Neural cell (in vitro differentiated cells): Measurements from ENCODE around the gene EVX1.

ENCODE experiments used
- REST ChIP-seq: IDR thresholded peaks from 2 replicates; pipeline ENCODE4 v1.6.1; 2012; ENCODE audit warnings: borderline replicate concordance
- TF ChIP-seq, protein P1 (sequence below): fragments of 450-650 bp; IDR thresholded peaks from 2 replicates; pipeline ENCODE4 v1.5.1; 2014; ENCODE audit warnings: antibody characterized with exemption, mild to moderate bottlenecking, moderate library complexity; ENCODE audit not compliant: poor library complexity, severe bottlenecking

DNA sequence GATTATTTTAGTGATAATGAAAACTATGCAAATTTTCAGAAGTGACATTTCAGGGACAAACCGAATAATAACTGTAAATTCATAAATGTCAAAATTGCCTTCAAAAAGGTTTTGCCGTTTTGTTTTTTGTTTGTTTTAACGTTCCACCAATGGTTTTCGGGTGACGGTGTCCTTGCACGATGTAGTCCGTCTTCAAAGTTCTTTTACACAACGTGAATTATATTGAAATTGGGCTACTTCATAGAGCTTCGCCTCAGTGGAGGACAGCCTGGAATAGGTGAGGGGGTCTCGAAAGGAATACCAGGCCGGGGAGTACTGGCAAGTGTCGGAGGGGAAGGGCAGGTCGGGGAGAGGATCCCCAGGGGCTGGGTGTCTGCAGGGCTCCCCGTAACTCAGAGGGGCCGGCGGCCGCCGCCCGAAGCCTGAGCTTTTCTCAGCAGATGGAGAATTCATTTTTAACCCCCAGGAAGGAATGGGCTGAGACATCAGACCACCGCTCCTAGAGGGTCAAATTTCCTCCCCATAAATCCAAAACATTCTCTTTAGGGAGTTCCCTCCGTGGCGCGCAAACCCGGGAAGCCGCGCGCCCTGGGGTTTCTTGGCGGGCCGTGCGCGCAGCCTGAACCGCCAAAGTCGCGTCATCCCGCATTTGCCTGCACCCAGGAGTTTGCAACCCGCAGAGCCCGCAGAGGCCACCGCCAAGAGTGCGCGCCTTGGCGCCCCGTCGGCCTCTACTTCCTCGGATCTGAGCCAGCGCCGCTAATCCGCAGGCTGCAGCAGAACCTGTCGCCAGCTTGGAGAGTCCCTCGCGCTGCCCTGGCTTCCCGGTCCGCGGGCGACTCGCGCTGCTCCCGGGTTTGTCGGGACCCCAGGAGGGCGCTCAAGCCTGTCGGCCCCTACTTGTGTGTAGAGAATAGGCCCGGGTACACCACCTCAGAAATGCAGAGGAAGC lies 17.3 kb upstream of the EVX1 start:
- no peak for TF ChIP-seq REST
- TF ChIP-seq, protein P1, sequence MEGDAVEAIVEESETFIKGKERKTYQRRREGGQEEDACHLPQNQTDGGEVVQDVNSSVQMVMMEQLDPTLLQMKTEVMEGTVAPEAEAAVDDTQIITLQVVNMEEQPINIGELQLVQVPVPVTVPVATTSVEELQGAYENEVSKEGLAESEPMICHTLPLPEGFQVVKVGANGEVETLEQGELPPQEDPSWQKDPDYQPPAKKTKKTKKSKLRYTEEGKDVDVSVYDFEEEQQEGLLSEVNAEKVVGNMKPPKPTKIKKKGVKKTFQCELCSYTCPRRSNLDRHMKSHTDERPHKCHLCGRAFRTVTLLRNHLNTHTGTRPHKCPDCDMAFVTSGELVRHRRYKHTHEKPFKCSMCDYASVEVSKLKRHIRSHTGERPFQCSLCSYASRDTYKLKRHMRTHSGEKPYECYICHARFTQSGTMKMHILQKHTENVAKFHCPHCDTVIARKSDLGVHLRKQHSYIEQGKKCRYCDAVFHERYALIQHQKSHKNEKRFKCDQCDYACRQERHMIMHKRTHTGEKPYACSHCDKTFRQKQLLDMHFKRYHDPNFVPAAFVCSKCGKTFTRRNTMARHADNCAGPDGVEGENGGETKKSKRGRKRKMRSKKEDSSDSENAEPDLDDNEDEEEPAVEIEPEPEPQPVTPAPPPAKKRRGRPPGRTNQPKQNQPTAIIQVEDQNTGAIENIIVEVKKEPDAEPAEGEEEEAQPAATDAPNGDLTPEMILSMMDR: no peak
